ENCODE measurements around the gene RAB11FIP3.

RAB11FIP3 gene

GRCh38 chr16:426906-427249, 1.4 kb downstream of the RAB11FIP3 start:
- H3K9ac ChIP-seq (ENCODE audit: low read depth, low read length): 0 out of 2 replicates have a peak overlapping the region, but pooled peaks have one; percentile 35
- H3K36me3 ChIP-seq (ENCODE audit: control insufficient read depth, insufficient read depth, low read length): 0 out of 2 replicates have a peak, but pooled peaks cover 11% of the 10 kb centered on the region
- peaks cover 33% of the 10 kb centered on the region for H3K27me3 ChIP-seq (ENCODE audit: control insufficient read depth, insufficient read depth, low read length)
- peak overlapping the region; percentile 85 for H3K4me3 ChIP-seq (ENCODE audit: low read depth, low read length)
- no peaks in the 10 kb centered on the region for H3K9me3 ChIP-seq (ENCODE audit: control insufficient read depth, insufficient read depth, low read length)
- H3K4me1 ChIP-seq (ENCODE audit: control insufficient read depth, insufficient read depth, low read length): peaks cover 8% of the 10 kb centered on the region
- H3K27ac ChIP-seq (ENCODE audit: low read depth, low read length): no peak overlapping the region

GRCh38 chr16:427250-427649, 1.8 kb downstream of the RAB11FIP3 start:
- Histone ChIP-seq H3K4me3 (ENCODE audit: low read depth, low read length) (peak overlapping the region; percentile 85), H3K36me3 (ENCODE audit: control insufficient read depth, insufficient read depth, low read length) (0 out of 2 replicates have a peak, but pooled peaks cover 11% of the 10 kb centered on the region), H3K9ac (ENCODE audit: low read depth, low read length) (no peak overlapping the region), H3K27ac (ENCODE audit: low read depth, low read length) (no peak overlapping the region), H3K9me3 (ENCODE audit: control insufficient read depth, insufficient read depth, low read length) (no peaks in the 10 kb centered on the region), H3K27me3 (ENCODE audit: control insufficient read depth, insufficient read depth, low read length) (peaks cover 33% of the 10 kb centered on the region), H3K4me1 (ENCODE audit: control insufficient read depth, insufficient read depth, low read length) (peaks cover 8% of the 10 kb centered on the region)

GRCh38 chr16:430904-431303, 5.5 kb downstream of the RAB11FIP3 start:
- H3K27me3 ChIP-seq (ENCODE audit: control insufficient read depth, insufficient read depth, low read length): peaks cover 14% of the 10 kb centered on the region; the same call in 1 of the 2 replicates
- no peak overlapping the region for H3K4me3 ChIP-seq (ENCODE audit: low read depth, low read length)
- no peak overlapping the region for H3K9ac ChIP-seq (ENCODE audit: low read depth, low read length)
- no peak overlapping the region for H3K27ac ChIP-seq (ENCODE audit: low read depth, low read length)
- 0 out of 2 replicates have a peak, but pooled peaks cover 13% of the 10 kb centered on the region for H3K36me3 ChIP-seq (ENCODE audit: control insufficient read depth, insufficient read depth, low read length)
- H3K9me3 ChIP-seq (ENCODE audit: control insufficient read depth, insufficient read depth, low read length): no peaks in the 10 kb centered on the region
- H3K4me1 ChIP-seq (ENCODE audit: control insufficient read depth, insufficient read depth, low read length): peaks cover 8% of the 10 kb centered on the region

- Histone ChIP-seq H3K9me3 (ENCODE audit: control insufficient read depth, insufficient read depth, low read length) (no peaks in the 10 kb centered on the region), H3K27ac (ENCODE audit: low read depth, low read length) (no peak overlapping the region), H3K9ac (ENCODE audit: low read depth, low read length) (no peak overlapping the region), H3K4me3 (ENCODE audit: low read depth, low read length) (no peak overlapping the region), H3K4me1 (ENCODE audit: control insufficient read depth, insufficient read depth, low read length) (no peaks in the 10 kb centered on the region), H3K36me3 (ENCODE audit: control insufficient read depth, insufficient read depth, low read length) (0 out of 2 replicates have a peak, but pooled peaks cover 4% of the 10 kb centered on the region), H3K27me3 (ENCODE audit: control insufficient read depth, insufficient read depth, low read length) (no peaks in the 10 kb centered on the region)
Observed at GRCh38 chr16:440627-441026, 15.2 kb downstream of the RAB11FIP3 start.

- Histone ChIP-seq H3K4me1 (ENCODE audit: control insufficient read depth, insufficient read depth, low read length) (no peaks in the 10 kb centered on the region), H3K36me3 (ENCODE audit: control insufficient read depth, insufficient read depth, low read length) (0 out of 2 replicates have a peak, but pooled peaks cover 4% of the 10 kb centered on the region), H3K9ac (ENCODE audit: low read depth, low read length) (no peak overlapping the region), H3K4me3 (ENCODE audit: low read depth, low read length) (no peak overlapping the region), H3K27me3 (ENCODE audit: control insufficient read depth, insufficient read depth, low read length) (no peaks in the 10 kb centered on the region), H3K27ac (ENCODE audit: low read depth, low read length) (no peak overlapping the region), H3K9me3 (ENCODE audit: control insufficient read depth, insufficient read depth, low read length) (no peaks in the 10 kb centered on the region)
Observed at GRCh38 chr16:441447-441846, 16.0 kb downstream of the RAB11FIP3 start.

GRCh38 chr16:442976-443375, 17.5 kb downstream of the RAB11FIP3 start:
- 0 out of 2 replicates have a peak, but pooled peaks cover 4% of the 10 kb centered on the region for H3K36me3 ChIP-seq (ENCODE audit: control insufficient read depth, insufficient read depth, low read length)
- H3K27ac ChIP-seq (ENCODE audit: low read depth, low read length): no peak overlapping the region
- H3K4me1 ChIP-seq (ENCODE audit: control insufficient read depth, insufficient read depth, low read length): no peaks in the 10 kb centered on the region
- no peak overlapping the region for H3K4me3 ChIP-seq (ENCODE audit: low read depth, low read length)
- H3K9ac ChIP-seq (ENCODE audit: low read depth, low read length): no peak overlapping the region
- H3K27me3 ChIP-seq (ENCODE audit: control insufficient read depth, insufficient read depth, low read length): no peaks in the 10 kb centered on the region
- H3K9me3 ChIP-seq (ENCODE audit: control insufficient read depth, insufficient read depth, low read length): no peaks in the 10 kb centered on the region

GRCh38 chr16:444027-444426, 18.6 kb downstream of the RAB11FIP3 start:
- Histone ChIP-seq H3K27me3 (ENCODE audit: control insufficient read depth, insufficient read depth, low read length) (no peaks in the 10 kb centered on the region), H3K27ac (ENCODE audit: low read depth, low read length) (no peak overlapping the region), H3K36me3 (ENCODE audit: control insufficient read depth, insufficient read depth, low read length) (0 out of 2 replicates have a peak, but pooled peaks cover 4% of the 10 kb centered on the region), H3K9me3 (ENCODE audit: control insufficient read depth, insufficient read depth, low read length) (no peaks in the 10 kb centered on the region), H3K4me3 (ENCODE audit: low read depth, low read length) (no peak overlapping the region), H3K4me1 (ENCODE audit: control insufficient read depth, insufficient read depth, low read length) (no peaks in the 10 kb centered on the region), H3K9ac (ENCODE audit: low read depth, low read length) (no peak overlapping the region)

- no peaks in the 10 kb centered on the region for H3K9me3 ChIP-seq (ENCODE audit: control insufficient read depth, insufficient read depth, low read length)
- H3K9ac ChIP-seq (ENCODE audit: low read depth, low read length): no peak overlapping the region
- H3K4me1 ChIP-seq (ENCODE audit: control insufficient read depth, insufficient read depth, low read length): no peaks in the 10 kb centered on the region
- H3K27ac ChIP-seq (ENCODE audit: low read depth, low read length): no peak overlapping the region
- no peak overlapping the region for H3K4me3 ChIP-seq (ENCODE audit: low read depth, low read length)
- H3K27me3 ChIP-seq (ENCODE audit: control insufficient read depth, insufficient read depth, low read length): no peaks in the 10 kb centered on the region
- H3K36me3 ChIP-seq (ENCODE audit: control insufficient read depth, insufficient read depth, low read length): no peaks in the 10 kb centered on the region
Observed at GRCh38 chr16:445566-445965, 20.1 kb downstream of the RAB11FIP3 start.

GRCh38 chr16:450385-450784, 24.9 kb downstream of the RAB11FIP3 start:
- H3K36me3 ChIP-seq (ENCODE audit: control insufficient read depth, insufficient read depth, low read length): no peaks in the 10 kb centered on the region
- no peaks in the 10 kb centered on the region for H3K27me3 ChIP-seq (ENCODE audit: control insufficient read depth, insufficient read depth, low read length)
- H3K27ac ChIP-seq (ENCODE audit: low read depth, low read length): no peak overlapping the region
- H3K4me3 ChIP-seq (ENCODE audit: low read depth, low read length): no peak overlapping the region
- H3K9ac ChIP-seq (ENCODE audit: low read depth, low read length): no peak overlapping the region
- H3K9me3 ChIP-seq (ENCODE audit: control insufficient read depth, insufficient read depth, low read length): no peaks in the 10 kb centered on the region
- no peaks in the 10 kb centered on the region for H3K4me1 ChIP-seq (ENCODE audit: control insufficient read depth, insufficient read depth, low read length)

GRCh38 chr16:450785-451512, 25.5 kb downstream of the RAB11FIP3 start:
- Histone ChIP-seq H3K9ac (ENCODE audit: low read depth, low read length) (no peak overlapping the region), H3K4me3 (ENCODE audit: low read depth, low read length) (no peak overlapping the region), H3K9me3 (ENCODE audit: control insufficient read depth, insufficient read depth, low read length) (no peaks in the 10 kb centered on the region), H3K4me1 (ENCODE audit: control insufficient read depth, insufficient read depth, low read length) (no peaks in the 10 kb centered on the region), H3K27me3 (ENCODE audit: control insufficient read depth, insufficient read depth, low read length) (no peaks in the 10 kb centered on the region), H3K36me3 (ENCODE audit: control insufficient read depth, insufficient read depth, low read length) (no peaks in the 10 kb centered on the region), H3K27ac (ENCODE audit: low read depth, low read length) (no peak overlapping the region)

- Histone ChIP-seq H3K9ac (ENCODE audit: low read depth, low read length) (no peak overlapping the region), H3K27ac (ENCODE audit: low read depth, low read length) (no peak overlapping the region), H3K4me1 (ENCODE audit: control insufficient read depth, insufficient read depth, low read length) (peaks cover 10% of the 10 kb centered on the region), H3K36me3 (ENCODE audit: control insufficient read depth, insufficient read depth, low read length) (no peaks in the 10 kb centered on the region), H3K27me3 (ENCODE audit: control insufficient read depth, insufficient read depth, low read length) (no peaks in the 10 kb centered on the region), H3K9me3 (ENCODE audit: control insufficient read depth, insufficient read depth, low read length) (no peaks in the 10 kb centered on the region), H3K4me3 (ENCODE audit: low read depth, low read length) (no peak overlapping the region)
Observed at GRCh38 chr16:454397-454940, 29.0 kb downstream of the RAB11FIP3 start.
